Measurements from ENCODE around the gene PHF23. TPM values are rescaled to one million over a fixed set of nuclear protein-coding genes. Genes with fewer than 3 reads are reported as not detected.
"Not testable (repeated sequence)": the region's sequence is repeated elsewhere in the genome, so short reads cannot be mapped to it uniquely, and the experiment has no call there.

Gene PHF23
- total RNA-seq, 1 experiment from 2014 or later: 45.8 TPM

GRCh38 chr17:7248796-7249195, 9.5 kb upstream of the PHF23 start (continued):
- TF ChIP-seq ATF2 (CRISPR knock-in tag; IDR thresholded peaks at IDR 0.05; ENCODE audit: borderline replicate concordance, low read depth) (no peak), CTCF (IDR thresholded peaks at IDR 0.05) (no peak), NR2C2 (CRISPR knock-in tag; IDR thresholded peaks at IDR 0.05) (no peak), TEAD1 (CRISPR knock-in tag; IDR thresholded peaks at IDR 0.05) (no peak), STAT6 (CRISPR knock-in tag; conservative IDR thresholded peaks at IDR 0.05; ENCODE audit: low read depth) (no peak), NFATC4 (CRISPR knock-in tag; IDR thresholded peaks at IDR 0.05) (no peak), ZNF416 (CRISPR knock-in tag; IDR thresholded peaks at IDR 0.05) (no peak)
- TF ChIP-seq, protein P1, sequence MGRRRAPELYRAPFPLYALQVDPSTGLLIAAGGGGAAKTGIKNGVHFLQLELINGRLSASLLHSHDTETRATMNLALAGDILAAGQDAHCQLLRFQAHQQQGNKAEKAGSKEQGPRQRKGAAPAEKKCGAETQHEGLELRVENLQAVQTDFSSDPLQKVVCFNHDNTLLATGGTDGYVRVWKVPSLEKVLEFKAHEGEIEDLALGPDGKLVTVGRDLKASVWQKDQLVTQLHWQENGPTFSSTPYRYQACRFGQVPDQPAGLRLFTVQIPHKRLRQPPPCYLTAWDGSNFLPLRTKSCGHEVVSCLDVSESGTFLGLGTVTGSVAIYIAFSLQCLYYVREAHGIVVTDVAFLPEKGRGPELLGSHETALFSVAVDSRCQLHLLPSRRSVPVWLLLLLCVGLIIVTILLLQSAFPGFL (CRISPR knock-in tag; IDR thresholded peaks at IDR 0.05; ENCODE audit: borderline replicate concordance): no peak

DNA sequence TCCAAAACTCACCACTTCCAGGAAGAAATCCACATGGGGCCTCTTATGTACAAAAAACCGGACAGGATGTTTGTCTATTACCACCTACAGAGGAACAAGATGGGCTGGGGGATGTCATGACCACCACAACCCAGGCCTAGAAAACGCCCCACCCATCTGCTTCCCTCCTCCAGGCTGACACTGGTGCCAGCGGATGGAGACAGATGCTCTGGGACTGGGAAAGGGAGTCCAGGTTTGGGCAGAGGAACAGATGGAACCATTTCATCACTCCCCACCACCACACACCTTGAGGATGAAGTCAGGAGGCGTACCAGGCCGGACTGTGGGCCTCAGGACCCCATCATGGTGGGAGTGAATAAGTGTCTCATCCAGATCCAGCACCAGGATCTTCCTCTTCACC, 7.5 kb upstream of the PHF23 start:
- CTCF ChIA-PET: no interaction called here
- H3K9me3 Mint-ChIP-seq: no peaks in the 10 kb centered on the region
- ATAC-seq (no peak), DNase-seq (ENCODE audit: low spot score) (no peak)
- peak overlapping the region; percentile 61; the same call in 1 of the 2 replicates for H3K27ac Mint-ChIP-seq
- peaks cover 28% of the 10 kb centered on the region for H3K36me3 Mint-ChIP-seq
- H3K27me3 Mint-ChIP-seq (ENCODE audit: low read depth): no peaks in the 10 kb centered on the region
- TF ChIP-seq ZSCAN18 (CRISPR knock-in tag; IDR thresholded peaks at IDR 0.05): no peak
- no peak for TF ChIP-seq ZNF121 (CRISPR knock-in tag; IDR thresholded peaks at IDR 0.05)
- TF ChIP-seq TEAD1 (CRISPR knock-in tag; IDR thresholded peaks at IDR 0.05): no peak
- TF ChIP-seq TCF7 (CRISPR knock-in tag; IDR thresholded peaks at IDR 0.05; ENCODE audit: low read depth): no peak
- H3K4me3 Mint-ChIP-seq: no peak overlapping the region
- POLR2A ChIA-PET: interaction anchor here (1.0 kb wide), 1 partner anchor 10 kb away, joined by 3 read pairs; no protein-coding TSS in a partner anchor
- peaks cover 32% of the 10 kb centered on the region for H3K4me1 Mint-ChIP-seq

DNA sequence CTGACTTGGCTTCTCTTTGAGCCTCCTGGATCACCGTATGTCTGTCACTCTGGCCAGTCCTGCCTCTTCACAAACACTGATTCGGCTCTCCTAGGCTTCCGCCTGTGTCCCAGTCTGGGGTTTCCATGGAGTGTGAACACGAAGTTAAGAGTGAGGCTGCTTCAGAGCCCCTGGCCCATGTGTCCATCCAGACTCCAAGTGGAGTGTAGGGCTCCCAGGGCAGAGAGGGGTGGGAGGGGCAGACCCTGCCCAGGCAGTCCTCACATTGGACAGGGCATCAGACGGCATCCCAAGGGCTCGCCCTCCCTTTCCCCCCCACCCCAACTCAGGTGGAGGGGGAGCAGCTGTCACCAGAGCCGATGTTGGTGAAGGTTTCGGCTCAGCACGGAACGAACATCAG, 4.6 kb upstream of the PHF23 start:
- Mint-ChIP-seq H3K4me1 (peaks cover 33% of the 10 kb centered on the region), H3K27ac (peak overlapping the region; percentile 76; the same call in 1 of the 2 replicates), H3K36me3 (peaks cover 33% of the 10 kb centered on the region), H3K4me3 (peak overlapping the region; percentile 90; the same call in 1 of the 2 replicates)
- not testable (repeated sequence) for H3K9me3 Mint-ChIP-seq; ATAC-seq; DNase-seq (ENCODE audit: low spot score); H3K27me3 Mint-ChIP-seq (ENCODE audit: low read depth)
- POLR2A ChIA-PET: interaction anchor here (1.0 kb wide), 1 partner anchor 9 kb away, joined by 4 read pairs; the partner anchor contains the start of gene DVL2
- CTCF ChIA-PET: interaction anchor here (3.4 kb wide), 2 partner anchors 24 to 38 kb away, joined by 16 to 21 read pairs; partner anchors contain the start of genes ACADVL, DLG4 and SLC2A4

DNA sequence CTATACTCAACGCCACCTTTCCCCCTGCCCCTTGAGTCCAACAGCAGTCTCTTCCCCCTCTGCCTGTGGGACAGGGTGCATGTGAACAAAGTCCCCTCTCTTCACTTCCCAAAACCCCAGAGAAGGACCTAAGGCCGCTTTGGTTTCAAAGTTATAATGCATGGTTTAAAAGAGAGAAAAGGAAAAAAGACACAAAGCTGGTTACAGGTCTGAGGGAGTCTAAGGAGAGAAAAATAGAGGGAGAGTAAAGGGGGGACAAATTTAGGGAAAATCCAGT, 4.1 kb upstream of the PHF23 start:
- POLR2A ChIA-PET: interaction anchor here (1.0 to 2.3 kb wide), 6 partner anchors 8 to 38 kb away, joined by 3 to 8 read pairs (median 6); partner anchors contain the start of genes ACADVL, CTDNEP1, DLG4 and DVL2
- H3K36me3 Mint-ChIP-seq: peaks cover 33% of the 10 kb centered on the region
- DNase-seq (ENCODE audit: low spot score): no peak
- H3K9me3 Mint-ChIP-seq: no peaks in the 10 kb centered on the region
- H3K27ac Mint-ChIP-seq: peak overlapping the region; percentile 96
- no peak for ATAC-seq
- peaks cover 33% of the 10 kb centered on the region for H3K4me1 Mint-ChIP-seq
- CTCF ChIA-PET: interaction anchor here (0.7 to 3.4 kb wide), 6 partner anchors 23 to 197 kb away, joined by 3 to 21 read pairs (median 8); partner anchors contain the start of genes ACADVL, DLG4 and SLC2A4
- H3K27me3 Mint-ChIP-seq (ENCODE audit: low read depth): no peaks in the 10 kb centered on the region
- peak overlapping the region; percentile 90 for H3K4me3 Mint-ChIP-seq
- TF ChIP-seq ATF2 (CRISPR knock-in tag; IDR thresholded peaks at IDR 0.05; ENCODE audit: borderline replicate concordance, low read depth) (no peak), NR1H2 (CRISPR knock-in tag; IDR thresholded peaks at IDR 0.05) (no peak), TP53 (CRISPR knock-in tag; IDR thresholded peaks at IDR 0.05) (no peak), NFATC4 (CRISPR knock-in tag; IDR thresholded peaks at IDR 0.05) (no peak), RORB (CRISPR knock-in tag; IDR thresholded peaks at IDR 0.05) (no peak), ZNF396 (CRISPR knock-in tag; IDR thresholded peaks at IDR 0.05; ENCODE audit: borderline replicate concordance) (no peak), MAX (CRISPR knock-in tag; IDR thresholded peaks at IDR 0.05) (no peak), ZNF671 (CRISPR knock-in tag; IDR thresholded peaks at IDR 0.05) (no peak), SMAD3 (CRISPR knock-in tag; IDR thresholded peaks at IDR 0.05; ENCODE audit: borderline replicate concordance) (no peak), CDX4 (CRISPR knock-in tag; IDR thresholded peaks at IDR 0.05; ENCODE audit: borderline replicate concordance) (no peak)
